HG02943 (cell line): ENCODE measurements around the gene CACNA1F.

Source experiments
- ATAC-seq: cut with Tn5 transposase; IDR thresholded peaks from one replicate; pipeline ENCODE4 v1.9.1; 2021; ENCODE audit warnings: mild to moderate bottlenecking, low read depth, moderate library complexity; ENCODE audit not compliant: unreplicated experiment

CACNA1F gene

DNA sequence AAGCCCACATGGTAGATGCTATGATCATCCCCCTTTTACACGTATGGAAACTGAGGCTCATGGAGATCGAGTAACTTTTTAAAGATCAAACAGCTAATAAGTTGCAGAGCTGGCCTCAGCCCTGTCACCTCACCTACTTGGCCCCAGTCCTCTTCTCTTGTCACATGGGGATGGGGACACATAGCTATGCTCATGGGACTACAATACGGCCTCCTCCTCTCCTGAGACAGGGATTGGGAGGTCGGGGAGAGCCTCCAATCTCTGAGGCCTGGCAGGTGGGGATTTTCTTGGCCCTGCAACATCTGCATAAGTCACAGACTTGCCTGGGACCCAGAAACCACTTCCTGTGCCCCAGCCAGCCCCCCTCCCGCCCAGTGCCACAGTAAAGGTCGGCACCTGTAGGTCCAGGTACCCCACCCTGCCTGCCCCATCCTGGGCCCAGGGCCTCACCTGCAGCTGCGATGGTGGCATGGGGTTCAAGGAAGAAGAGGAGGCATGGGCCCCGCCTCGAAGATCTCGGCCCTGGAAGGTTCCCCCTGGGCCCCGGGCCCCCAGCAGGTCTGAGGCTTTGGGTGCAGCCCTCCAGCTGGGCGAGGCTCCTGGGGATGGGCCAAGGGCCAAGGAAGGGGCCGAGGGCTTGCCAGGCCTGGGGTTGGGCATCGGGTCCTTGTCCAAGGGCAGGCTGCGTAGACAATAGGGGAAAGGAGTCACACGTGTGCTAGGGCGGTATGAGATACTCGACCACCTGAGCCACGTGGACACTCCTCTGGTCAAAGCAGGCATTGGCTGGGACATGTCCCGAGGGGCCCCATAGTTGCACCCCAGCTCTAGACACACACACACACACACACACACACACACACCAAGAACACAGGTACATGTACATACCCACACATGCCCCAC lies 25.0 kb upstream of the CACNA1F start:
- no peak for ATAC-seq

GRCh38 chrX:49257074-49257790 lies 24.1 kb upstream of the CACNA1F start:
- no peak for ATAC-seq

DNA sequence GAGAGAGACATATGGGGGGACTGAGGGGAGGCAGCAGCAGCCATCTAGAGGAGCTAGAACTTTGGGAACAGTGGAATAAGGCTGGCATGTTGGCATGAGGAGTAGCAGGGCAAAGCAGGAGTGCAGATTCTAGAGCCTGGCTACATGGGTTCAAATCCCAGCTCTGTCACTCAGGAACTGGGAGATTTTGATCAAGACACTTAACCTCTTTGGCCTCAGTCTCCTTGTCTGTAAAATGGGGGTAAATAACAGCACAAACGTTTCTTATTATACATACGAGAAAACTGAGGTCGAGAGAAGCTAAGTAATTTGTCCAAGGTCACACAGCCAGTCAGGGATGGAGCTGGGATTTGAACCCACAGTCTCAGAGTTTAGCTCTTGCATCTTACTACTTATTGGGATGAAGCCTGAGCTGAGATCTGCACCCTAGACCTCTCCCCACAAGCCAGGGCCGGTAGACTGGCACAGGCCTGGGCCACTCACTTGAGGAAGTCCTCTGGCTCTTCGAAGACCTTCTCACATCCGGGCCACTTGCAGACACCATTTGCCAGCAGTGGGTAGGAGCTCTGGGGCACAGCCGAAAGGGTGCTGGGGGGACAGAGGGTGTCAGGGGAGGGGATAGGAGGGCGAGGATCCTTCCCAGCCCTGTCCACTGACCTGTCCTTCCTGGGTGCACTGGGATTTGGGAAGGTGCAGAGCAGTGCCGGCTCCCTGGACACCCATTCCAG lies 23.3 kb upstream of the CACNA1F start:
- ATAC-seq = no peak

- ATAC-seq = no peak
Measured at GRCh38 chrX:49254639-49255038, 21.5 kb upstream of the CACNA1F start.

- ATAC-seq = no peak
Measured at GRCh38 chrX:49251325-49251724, 18.2 kb upstream of the CACNA1F start.

- no peak for ATAC-seq
Measured at GRCh38 chrX:49250578-49250977, 17.4 kb upstream of the CACNA1F start.

DNA sequence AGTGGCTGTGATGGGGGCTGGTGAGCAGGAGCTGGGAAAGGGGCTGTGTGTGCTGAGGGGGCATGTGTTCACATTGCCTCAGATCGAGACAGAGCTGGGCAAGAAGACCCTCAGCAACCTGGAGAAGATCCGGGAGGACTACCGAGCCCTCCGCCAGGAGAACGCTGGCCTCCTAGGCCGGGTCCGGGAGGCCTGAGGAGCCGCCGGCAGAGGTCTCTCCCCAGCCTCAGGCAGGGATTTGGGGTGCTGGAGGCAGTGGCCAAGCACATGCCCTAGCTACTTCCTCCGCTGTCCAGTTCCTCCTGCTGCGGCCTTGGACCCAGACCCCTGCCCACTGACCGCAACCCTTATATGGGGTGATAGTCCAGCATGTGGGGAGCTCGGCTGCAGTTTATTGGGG lies 16.9 kb upstream of the CACNA1F start:
- no peak for ATAC-seq

- no peak for ATAC-seq
Measured at GRCh38 chrX:49249616-49250015, 16.5 kb upstream of the CACNA1F start.

- ATAC-seq = no peak
Measured at GRCh38 chrX:49249071-49249470, 15.9 kb upstream of the CACNA1F start.

GRCh38 chrX:49247916-49248811 lies 15.0 kb upstream of the CACNA1F start:
- ATAC-seq = no peak

DNA sequence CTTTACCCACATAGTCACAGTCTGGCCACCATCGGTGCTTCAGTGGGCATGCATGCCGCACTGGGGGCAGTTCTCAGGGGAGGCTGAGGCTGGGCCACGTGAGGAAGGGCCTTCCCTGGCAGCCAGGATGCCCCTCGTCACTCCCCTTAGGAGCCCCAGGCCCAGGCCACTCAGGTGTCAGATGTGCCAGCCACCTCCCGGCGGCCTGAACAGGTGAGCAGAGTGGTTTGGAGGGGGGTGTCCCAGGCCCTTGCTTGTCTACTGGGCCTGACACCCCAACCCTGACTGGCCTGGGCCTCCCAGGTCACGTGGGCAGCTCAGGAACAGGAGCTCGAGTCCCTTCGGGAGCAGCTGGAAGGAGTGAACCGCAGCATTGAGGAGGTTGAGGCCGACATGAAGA lies 14.2 kb upstream of the CACNA1F start:
- no peak for ATAC-seq

DNA sequence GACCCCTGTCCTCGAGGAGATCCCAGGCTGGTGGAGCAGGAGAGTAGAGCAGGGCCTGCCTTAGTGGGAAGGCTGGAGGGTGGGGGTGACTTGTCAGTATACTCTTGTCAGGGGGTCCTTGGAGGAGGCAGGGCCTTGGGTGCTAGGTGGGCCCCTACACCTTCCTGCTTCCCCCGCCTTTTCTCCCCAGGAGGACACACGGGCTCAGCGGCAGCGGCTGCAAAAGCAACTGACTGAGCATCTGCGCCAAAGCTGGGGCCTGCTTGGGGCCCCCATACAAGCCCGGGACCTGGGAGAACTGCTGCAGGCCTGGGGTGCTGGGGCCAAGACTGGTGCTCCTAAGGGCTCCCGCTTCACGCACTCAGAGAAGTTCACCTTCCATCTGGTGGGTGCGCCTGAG lies 13.4 kb upstream of the CACNA1F start:
- no peak for ATAC-seq

DNA sequence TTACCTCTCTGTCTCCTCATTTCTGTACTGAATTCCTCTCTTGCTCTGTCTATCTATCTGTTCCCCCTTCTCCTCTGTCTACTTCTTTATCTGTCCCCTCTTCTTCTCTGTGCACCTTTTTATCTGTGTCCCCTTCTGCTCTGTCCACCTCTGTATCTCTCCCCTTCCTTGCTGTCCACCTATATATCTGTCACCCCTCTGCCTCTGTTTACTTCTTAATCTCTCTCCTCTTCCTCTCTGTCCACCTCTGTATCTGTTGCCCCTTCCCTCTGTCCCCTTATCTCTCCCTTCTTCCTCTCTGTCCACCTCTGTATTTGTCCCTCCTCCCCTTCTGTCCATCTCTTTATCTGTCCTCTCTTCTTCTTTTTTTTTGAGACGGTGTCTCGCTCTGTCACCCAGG lies 11.1 kb upstream of the CACNA1F start:
- ATAC-seq = no peak

DNA sequence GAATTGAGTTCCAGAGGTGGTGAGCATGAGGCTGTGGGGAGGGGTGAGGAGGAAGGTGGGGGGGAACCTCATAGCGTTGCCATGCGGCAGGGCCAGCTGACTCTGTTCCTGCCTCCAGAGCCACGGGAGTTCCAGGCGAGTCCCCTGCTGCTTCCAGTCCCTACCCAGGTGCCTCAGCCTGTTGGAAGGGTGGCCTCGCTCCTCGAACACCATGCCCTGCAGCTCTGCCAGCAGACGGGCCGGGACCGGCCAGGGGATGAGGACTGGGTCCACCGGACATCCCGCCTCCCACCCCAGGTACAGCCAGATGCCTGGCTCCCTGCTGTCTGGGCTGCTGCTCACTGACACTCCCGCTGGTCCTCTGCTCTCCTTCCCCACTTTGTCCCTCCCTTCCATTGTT lies 10.0 kb upstream of the CACNA1F start:
- ATAC-seq = no peak

DNA sequence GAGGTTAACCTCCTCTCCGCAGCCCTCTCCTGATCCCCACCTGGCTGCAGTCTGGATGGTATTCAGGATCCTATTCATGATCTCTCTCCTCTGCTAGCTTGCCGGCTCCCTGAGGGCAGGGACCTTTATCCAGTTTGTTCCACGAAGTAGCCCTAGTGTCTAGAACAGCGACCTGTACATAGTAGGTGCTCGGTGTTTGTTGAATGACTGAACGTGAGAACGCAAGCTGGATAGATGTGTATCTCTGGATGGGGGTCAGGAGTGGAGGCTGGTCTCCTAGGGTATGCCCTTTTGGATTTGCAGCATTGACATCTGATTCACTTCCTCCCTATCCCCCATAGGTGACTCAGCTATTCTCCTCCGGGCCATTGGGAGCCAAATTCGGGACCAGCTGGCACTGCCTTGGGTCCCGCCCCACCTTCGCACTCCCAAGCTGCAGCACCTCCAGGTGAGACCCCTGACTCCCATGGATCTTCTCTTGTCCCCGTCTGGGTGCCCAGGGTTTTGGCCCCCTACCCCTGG lies 9.5 kb upstream of the CACNA1F start:
- no peak for ATAC-seq

DNA sequence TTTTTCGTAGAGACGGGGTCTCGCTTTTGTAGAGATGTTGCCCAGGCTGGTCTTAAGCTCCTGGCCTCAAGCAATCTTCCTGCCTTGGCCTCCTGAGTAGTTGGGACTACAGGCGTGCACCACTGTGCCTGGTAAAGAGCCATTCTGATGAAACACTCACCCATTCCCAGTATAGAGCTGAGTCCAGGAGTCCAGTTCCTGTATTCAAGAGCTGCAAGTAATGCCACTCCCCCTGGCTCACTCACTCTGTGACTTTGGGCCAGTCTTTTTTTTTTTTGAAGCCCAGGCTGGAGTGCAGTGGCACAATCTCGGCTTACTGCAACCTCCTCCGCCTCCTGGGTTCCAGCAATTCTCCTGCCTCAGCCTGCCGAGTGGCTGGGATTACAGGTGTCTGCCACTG lies 5.6 kb upstream of the CACNA1F start:
- ATAC-seq = no peak

GRCh38 chrX:49237060-49237459 lies 3.9 kb upstream of the CACNA1F start:
- ATAC-seq = no peak

- no peak for ATAC-seq
Measured at GRCh38 chrX:49233887-49234555, 881 bp upstream of the CACNA1F start.

GRCh38 chrX:49232525-49232924 lies 615 bp downstream of the CACNA1F start:
- no peak for ATAC-seq
